H1 (cell line): ENCODE data around the gene GRP. TPM values are rescaled to one million over a fixed set of nuclear protein-coding genes. Genes with fewer than 3 reads are reported as not detected.

Source experiments
- CTCF ChIA-PET: fragments of 300-600 bp; sonication (Branson Sonifier 250); formaldehyde crosslinking; loops from one replicate; lab custom pipeline; 2021; ENCODE audit not compliant: partially characterized antibody; lab: Charles Lee
- POLR2A ChIA-PET: fragments of 300-600 bp; sonication (Branson Sonifier 250); formaldehyde crosslinking; loops from one replicate; lab custom pipeline; 2021; ENCODE audit warnings: inconsistent platforms; ENCODE audit not compliant: partially characterized antibody; lab: Charles Lee
- DNase-seq, 2 experiments: peaks; one replicate each; pipeline versions ENCODE4 v3.0.0 to v3.0.0-alpha.2; 2010 to 2022; ENCODE audit warnings: low spot score in 2 of 2, low read depth in 1 of 2, mixed read lengths in 1 of 2
- FAIRE-seq: peaks from 2 replicates; lab custom pipeline; 2011; peaks lifted over from hg19 to GRCh38; lab: Jason Lieb, UNC
- H2AFZ ChIP-seq: 2 replicates; pipeline ENCODE4 v1.8.1; 2012; ENCODE audit warnings: low read length, inconsistent platforms
- H2AK5ac ChIP-seq: 2 replicates; pipeline ENCODE4 v1.6.1; 2013; ENCODE audit warnings: low read depth, low read length
- H2BK120ac ChIP-seq: replicated peaks from 2 replicates; pipeline ENCODE3; 2013; ENCODE audit warnings: low read depth, low read length, inconsistent platforms
- H2BK12ac ChIP-seq: 2 replicates; pipeline ENCODE4 v1.6.1; 2013; ENCODE audit warnings: low read depth, low read length
- H2BK15ac ChIP-seq: 2 replicates; pipeline ENCODE4 v1.6.1; 2013; ENCODE audit warnings: low read length
- H2BK20ac ChIP-seq: 2 replicates; pipeline ENCODE4 v1.6.1; 2013; ENCODE audit warnings: low read length
- H2BK5ac ChIP-seq: 2 replicates; pipeline ENCODE4 v1.6.1; 2013; ENCODE audit warnings: low read depth, low read length
- H3K14ac ChIP-seq: 2 replicates; pipeline ENCODE4 v1.6.1; 2013; ENCODE audit warnings: inconsistent platforms; ENCODE audit not compliant: insufficient read length
- H3K18ac ChIP-seq: 2 replicates; pipeline ENCODE4 v1.6.1; 2013; ENCODE audit warnings: low read length; ENCODE audit errors: extremely low read depth
- H3K23ac ChIP-seq: 2 replicates; pipeline ENCODE4 v1.6.1; 2013; ENCODE audit warnings: inconsistent platforms; ENCODE audit not compliant: insufficient read length
- H3K23me2 ChIP-seq: 2 replicates; pipeline ENCODE4 v1.6.1; 2013; ENCODE audit warnings: low read depth, low read length
- H3K27ac ChIP-seq: 2 replicates; pipeline ENCODE4 v1.6.1; 2011; ENCODE audit warnings: low read depth, low read length, inconsistent platforms
- H3K27me3 ChIP-seq, 4 experiments: replicated peaks in 1 of 4; 1 replicate in 1 of 4; 2 replicates in 3 of 4; pipeline versions ENCODE4 v1.6.1 to v1.8.1; 2011 to 2013; ENCODE audit warnings: low read length in 3 of 4, mild to moderate bottlenecking in 3 of 4, inconsistent platforms in 2 of 4, mixed read lengths in 2 of 4, moderate library complexity in 1 of 4; ENCODE audit not compliant: control insufficient read depth in 3 of 4, insufficient read depth in 3 of 4; ENCODE audit errors: extremely low read depth in 1 of 4
- H3K36me3 ChIP-seq, 4 experiments: 2 replicates each; pipeline versions ENCODE4 v1.6.1 to v1.8.1; 2011 to 2013; ENCODE audit warnings: mild to moderate bottlenecking in 4 of 4, low read length in 3 of 4, moderate library complexity in 2 of 4, control low read depth in 1 of 4, inconsistent platforms in 1 of 4; ENCODE audit not compliant: insufficient read depth in 4 of 4, control insufficient read depth in 2 of 4
- H3K4ac ChIP-seq: replicated peaks from 2 replicates; pipeline ENCODE3; 2013; ENCODE audit warnings: low read length, low read depth, mixed read lengths, inconsistent platforms; ENCODE audit not compliant: insufficient read length
- H3K4me1 ChIP-seq, 4 experiments: replicated peaks in 1 of 4; 1 replicate in 1 of 4; 2 replicates in 3 of 4; pipeline versions ENCODE4 v1.6.1 to v1.8.1; 2011 to 2013; ENCODE audit warnings: low read length in 3 of 4, inconsistent platforms in 2 of 4, mixed read lengths in 1 of 4; ENCODE audit not compliant: insufficient read depth in 4 of 4, control insufficient read depth in 3 of 4
- H3K4me2 ChIP-seq, 2 experiments: 2 replicates each; pipeline versions ENCODE4 v1.6.1 to v1.8.1; 2011 to 2013; ENCODE audit warnings: low read depth in 2 of 2, low read length in 2 of 2, control low read depth in 1 of 2, inconsistent platforms in 1 of 2, mild to moderate bottlenecking in 1 of 2; ENCODE audit not compliant: insufficient read depth in 1 of 2
- H3K4me3 ChIP-seq, 4 experiments: fragments of 200-600, 300-600 bp in 1 of 4; sonication (generic), shearing (Covaris generic), sonication (Bioruptor Twin) in 1 of 4; 2 replicates each; pipeline versions ENCODE4 v1.5.1 to v1.8.1; 2011 to 2016; ENCODE audit warnings: low read length in 4 of 4, low read depth in 3 of 4, control low read depth in 2 of 4, inconsistent platforms in 2 of 4, mild to moderate bottlenecking in 2 of 4, mixed read lengths in 1 of 4, moderate library complexity in 1 of 4; ENCODE audit not compliant: insufficient read depth in 2 of 4; ENCODE audit errors: extremely low read depth in 1 of 4
- H3K56ac ChIP-seq: replicated peaks from 2 replicates; pipeline ENCODE3; 2013; ENCODE audit warnings: low read depth, mild to moderate bottlenecking, mixed read lengths, low read length, inconsistent platforms; ENCODE audit not compliant: insufficient read length
- H3K79me1 ChIP-seq: 2 replicates; pipeline ENCODE4 v1.6.1; 2013; ENCODE audit warnings: low read depth, low read length, control low read depth
- H3K79me2 ChIP-seq, 2 experiments: 2 replicates each; pipeline versions ENCODE4 v1.6.1 to v1.8.1; 2012 to 2013; ENCODE audit warnings: low read length in 2 of 2, mild to moderate bottlenecking in 2 of 2, inconsistent platforms in 1 of 2; ENCODE audit not compliant: insufficient read depth in 2 of 2, control insufficient read depth in 1 of 2
- H3K9ac ChIP-seq, 4 experiments: replicated peaks in 1 of 4; 1 replicate in 1 of 4; 2 replicates in 3 of 4; pipeline versions ENCODE4 v1.6.1 to v1.8.1; 2011 to 2013; ENCODE audit warnings: low read depth in 3 of 4, low read length in 3 of 4, control low read depth in 2 of 4, mild to moderate bottlenecking in 2 of 4, moderate library complexity in 2 of 4, inconsistent platforms in 1 of 4; ENCODE audit errors: extremely low read depth in 1 of 4
- H3K9me3 ChIP-seq, 2 experiments: 2 replicates each; pipeline versions ENCODE4 v1.6.1 to v1.8.1; 2012 to 2013; ENCODE audit warnings: mild to moderate bottlenecking in 2 of 2, moderate library complexity in 2 of 2, control low read depth in 1 of 2, inconsistent platforms in 1 of 2, low read depth in 1 of 2, low read length in 1 of 2, mixed read lengths in 1 of 2; ENCODE audit not compliant: insufficient read depth in 2 of 2
- H4K20me1 ChIP-seq, 2 experiments: replicated peaks in 1 of 2; 2 replicates each; pipeline versions ENCODE3 to v1.8.1; 2011 to 2013; ENCODE audit warnings: inconsistent platforms in 2 of 2, low read length in 2 of 2, mild to moderate bottlenecking in 1 of 2; ENCODE audit not compliant: insufficient read depth in 2 of 2, control insufficient read depth in 1 of 2
- H4K5ac ChIP-seq: 2 replicates; pipeline ENCODE4 v1.6.1; 2013; ENCODE audit warnings: low read length, low read depth, mixed read lengths, inconsistent platforms; ENCODE audit not compliant: insufficient read length
- H4K8ac ChIP-seq: 2 replicates; pipeline ENCODE4 v1.8.0; 2013; ENCODE audit warnings: mild to moderate bottlenecking, moderate library complexity, low read length, inconsistent platforms; ENCODE audit not compliant: insufficient read depth; ENCODE audit errors: extremely low read depth
- H4K91ac ChIP-seq: replicated peaks from 2 replicates; pipeline ENCODE3; 2013; ENCODE audit warnings: low read length, mixed read lengths, inconsistent platforms; ENCODE audit not compliant: insufficient read length
- E2F6 ChIP-seq: IDR thresholded peaks from 2 replicates; pipeline ENCODE4 v1.6.1; 2012; ENCODE audit warnings: inconsistent platforms
- HDAC2 ChIP-seq, 2 experiments: fragments of 300-600 bp in 1 of 2; sonication (generic) in 1 of 2; IDR thresholded peaks; 2 replicates each; pipeline ENCODE4 v1.6.1; 2011 to 2012; ENCODE audit warnings: low read depth in 2 of 2, low read length in 2 of 2, mild to moderate bottlenecking in 2 of 2, moderate library complexity in 2 of 2, borderline replicate concordance in 1 of 2, inconsistent platforms in 1 of 2
- JUN ChIP-seq: IDR thresholded peaks from 2 replicates; pipeline ENCODE4 v1.6.1; 2011; ENCODE audit warnings: low read depth, mild to moderate bottlenecking, improper control_type of control experiment, low read length
- KDM4A ChIP-seq: IDR thresholded peaks from one replicate; pipeline ENCODE4 v1.7.1; 2012; ENCODE audit warnings: low read depth, mild to moderate bottlenecking, moderate library complexity, low read length, inconsistent platforms; ENCODE audit not compliant: severe bottlenecking
- NRF1 ChIP-seq: IDR thresholded peaks from 2 replicates; pipeline ENCODE4 v1.6.1; 2011; ENCODE audit warnings: mild to moderate bottlenecking, low read depth, low read length, improper control_type of control experiment
- RAD21 ChIP-seq, 2 experiments: IDR thresholded peaks in 1 of 2; conservative IDR thresholded peaks in 1 of 2; 2 replicates each; pipeline ENCODE4 v1.6.1; 2011; ENCODE audit warnings: low read depth in 2 of 2, low read length in 2 of 2, improper control_type of control experiment in 1 of 2, inconsistent platforms in 1 of 2, mild to moderate bottlenecking in 1 of 2, moderate library complexity in 1 of 2
- RBBP5 ChIP-seq: IDR thresholded peaks from 2 replicates; pipeline ENCODE4 v1.7.1; 2012; ENCODE audit warnings: low read depth, mild to moderate bottlenecking, inconsistent platforms, low read length, moderate library complexity, borderline replicate concordance
- SP1 ChIP-seq: IDR thresholded peaks from 2 replicates; pipeline ENCODE4 v1.6.1; 2011; ENCODE audit warnings: low read depth, low read length
- SRF ChIP-seq: IDR thresholded peaks from 2 replicates; pipeline ENCODE4 v1.6.1; 2011; ENCODE audit warnings: mild to moderate bottlenecking, low read depth, low read length, moderate library complexity
- TAF7 ChIP-seq: optimal IDR thresholded peaks from 2 replicates; pipeline ENCODE3; 2011; ENCODE audit warnings: low read depth, mild to moderate bottlenecking, inconsistent platforms, low read length, moderate library complexity, borderline replicate concordance
- WGBS, 2 experiments: shearing (Covaris generic) in 1 of 2; methylation state at CpG; one replicate each; pipeline versions ENCODE4 v1.1.6 to v1.1.7; 2013 to 2015; ENCODE audit warnings: low lambda C conversion rate in 2 of 2, mixed read lengths in 2 of 2, inconsistent platforms in 1 of 2, low coverage in 1 of 2, missing lambda C conversion rate in 1 of 2; ENCODE audit not compliant: insufficient replicate concordance in 2 of 2, insufficient coverage in 1 of 2, insufficient read length in 1 of 2; ENCODE audit errors: extremely low coverage in 1 of 2, missing lambda C conversion rate in 1 of 2; 5-methylcytosine and 5-hydroxymethylcytosine counted together
- polyA plus RNA-seq, 7 experiments: library from polyadenylated mRNA; depleted of rRNA in 3 of 7; stranded (reverse) in 5 of 7; unstranded in 2 of 7; fragments of >200 nt in 5 of 7; fragments of 200-250 nt in 2 of 7; gene quantifications; 1 replicate in 5 of 7; 2 replicates in 1 of 7; 4 replicates in 1 of 7; pipeline versions ENCODE4 v1.2.1 to v1.2.3, GENCODE V29; 2011 to 2013; ENCODE audit warnings: missing spikeins in 2 of 7, mixed read lengths in 2 of 7
- total RNA-seq: library from RNA; stranded (reverse); fragmentation: NEBNext Ultra II Directional; extraction: Animal tissue kit (Norgen Biotek cat#: 25700); gene quantifications from 2 replicates; pipeline ENCODE4 v1.2.1, GENCODE V29; 2021

The GRP gene
- total and polyA plus RNA-seq, 2 of the 8 experiments (the other 6 are each of a cell fraction or from before 2014, with no cell fraction given), result not detected

- Histone ChIP-seq H3K4me2 (peak overlapping the region; percentile 91 to 99), H2BK12ac (no peak overlapping the region), H3K23ac (no peak overlapping the region), H4K8ac (peak overlapping the region; percentile 8; the same call in 1 of the 2 replicates), H4K91ac (no peak overlapping the region), H3K4me1 (peaks cover 0 to 14% (median 7%) of the 10 kb centered on the region in 4 experiments; a peak in 5 of 7 replicates), H2BK20ac (no peak overlapping the region), H2AFZ (peak overlapping the region; percentile 36), H3K9ac (no peak overlapping the region), H3K79me2 (no peaks in the 10 kb centered on the region), H3K27ac (no peak overlapping the region), H3K23me2 (peaks cover 16% of the 10 kb centered on the region), H2AK5ac (no peak overlapping the region; the same call in 1 of the 2 replicates), H3K18ac (no peak overlapping the region), H2BK5ac (no peak overlapping the region), H3K14ac (no peak overlapping the region), H3K9me3 (no peaks in the 10 kb centered on the region), H3K79me1 (no peaks in the 10 kb centered on the region), H3K4me3 (peak overlapping the region; percentile 45 to 71 (median 56)), H4K5ac (no peak overlapping the region), H3K56ac (no peak overlapping the region), H2BK15ac (no peak overlapping the region), H2BK120ac (no peak overlapping the region), H4K20me1 (peaks cover 0 to 2% of the 10 kb centered on the region in 2 experiments), H3K4ac (no peak overlapping the region), H3K36me3 (no peaks in the 10 kb centered on the region), H3K27me3 (peaks cover 46 to 66% (median 55%) of the 10 kb centered on the region in 4 experiments)
- POLR2A ChIA-PET, result interaction anchor here (1.0 to 1.5 kb wide), 5 partner anchors 8 to 80 kb away, joined by 3 to 5 read pairs (median 3); partner anchors contain the start of gene SEC11C
- CTCF ChIA-PET, result interaction anchor here (0.6 to 9.2 kb wide), 13 partner anchors 9 to 1026 kb away, joined by 3 to 72 read pairs (median 5); partner anchors contain the start of gene RAX
- peak in 1 of 2 experiments; percentile 76 for DNase-seq
- 2% methylated on average over 44 of the region's 46 CpGs; no CpG with 5 or more reads in 1 of the 2 experiments for WGBS, 2 experiments
- FAIRE-seq, result no peak
- TF ChIP-seq SP1 (no peak), JUN (no peak), SRF (no peak), TAF7 (no peak), NRF1 (no peak), HDAC2 (IDR thresholded peaks at IDR 0.05; ENCODE audit: borderline replicate concordance in 1 of 2, low read depth in 2 of 2, low read length in 2 of 2) (no peak), RAD21 (IDR thresholded peaks at IDR 0.05 in 1 of 2, conservative IDR thresholded peaks at IDR 0.05 in 1 of 2; ENCODE audit: low read depth in 2 of 2, low read length in 2 of 2) (no peak), KDM4A (peak; percentile 68), RBBP5 (0 out of 2 replicates have a peak, but pooled peaks have one; percentile 55), E2F6 (peak; percentile 33)
Measured at GRCh38 chr18:59220164-59220783, 316 bp downstream of the GRP start.
